C4-2B (cell line): ENCODE results near the gene NLGN1.

Source experiments
- ZFX ChIP-seq: fragments of 450-650 bp; IDR thresholded peaks from 2 replicates; pipeline ENCODE4 v1.6.1; 2017
- TF ChIP-seq, protein P1 (sequence below): fragments of 450-650 bp; conservative IDR thresholded peaks from 2 replicates; pipeline ENCODE4 v1.5.1; 2017; ENCODE audit warnings: mild to moderate bottlenecking

DNA sequence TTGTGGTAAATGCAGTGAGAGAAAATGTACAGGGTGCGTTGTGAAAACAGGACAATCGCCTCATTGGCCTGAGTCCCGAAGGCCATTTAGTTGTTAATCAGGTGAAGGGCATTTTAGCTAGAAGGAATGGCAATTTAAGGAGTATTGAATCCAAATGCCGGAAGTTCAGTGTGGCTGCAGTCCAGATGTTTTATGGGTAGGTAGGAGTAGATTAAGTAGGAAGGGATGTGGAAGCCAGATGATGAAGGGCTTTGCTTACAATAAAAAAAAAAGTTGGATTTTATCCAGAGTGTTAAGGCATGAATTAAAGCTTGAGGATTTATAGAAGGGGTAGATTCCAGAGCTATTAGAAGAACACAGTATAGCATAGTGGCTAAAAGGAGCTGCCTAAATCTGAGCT lies 572.7 kb downstream of the NLGN1 start:
- TF ChIP-seq, protein P1, sequence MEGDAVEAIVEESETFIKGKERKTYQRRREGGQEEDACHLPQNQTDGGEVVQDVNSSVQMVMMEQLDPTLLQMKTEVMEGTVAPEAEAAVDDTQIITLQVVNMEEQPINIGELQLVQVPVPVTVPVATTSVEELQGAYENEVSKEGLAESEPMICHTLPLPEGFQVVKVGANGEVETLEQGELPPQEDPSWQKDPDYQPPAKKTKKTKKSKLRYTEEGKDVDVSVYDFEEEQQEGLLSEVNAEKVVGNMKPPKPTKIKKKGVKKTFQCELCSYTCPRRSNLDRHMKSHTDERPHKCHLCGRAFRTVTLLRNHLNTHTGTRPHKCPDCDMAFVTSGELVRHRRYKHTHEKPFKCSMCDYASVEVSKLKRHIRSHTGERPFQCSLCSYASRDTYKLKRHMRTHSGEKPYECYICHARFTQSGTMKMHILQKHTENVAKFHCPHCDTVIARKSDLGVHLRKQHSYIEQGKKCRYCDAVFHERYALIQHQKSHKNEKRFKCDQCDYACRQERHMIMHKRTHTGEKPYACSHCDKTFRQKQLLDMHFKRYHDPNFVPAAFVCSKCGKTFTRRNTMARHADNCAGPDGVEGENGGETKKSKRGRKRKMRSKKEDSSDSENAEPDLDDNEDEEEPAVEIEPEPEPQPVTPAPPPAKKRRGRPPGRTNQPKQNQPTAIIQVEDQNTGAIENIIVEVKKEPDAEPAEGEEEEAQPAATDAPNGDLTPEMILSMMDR, result no peak
- TF ChIP-seq ZFX, result no peak
